ENCODE results near the gene FANCD2.
A peak's percentile ranks its signal among the peaks of the same experiment; 100 is the strongest.
"Not testable (repeated sequence)": the region's sequence is repeated elsewhere in the genome, so short reads cannot be mapped to it uniquely, and the experiment has no call there.

Gene FANCD2

DNA sequence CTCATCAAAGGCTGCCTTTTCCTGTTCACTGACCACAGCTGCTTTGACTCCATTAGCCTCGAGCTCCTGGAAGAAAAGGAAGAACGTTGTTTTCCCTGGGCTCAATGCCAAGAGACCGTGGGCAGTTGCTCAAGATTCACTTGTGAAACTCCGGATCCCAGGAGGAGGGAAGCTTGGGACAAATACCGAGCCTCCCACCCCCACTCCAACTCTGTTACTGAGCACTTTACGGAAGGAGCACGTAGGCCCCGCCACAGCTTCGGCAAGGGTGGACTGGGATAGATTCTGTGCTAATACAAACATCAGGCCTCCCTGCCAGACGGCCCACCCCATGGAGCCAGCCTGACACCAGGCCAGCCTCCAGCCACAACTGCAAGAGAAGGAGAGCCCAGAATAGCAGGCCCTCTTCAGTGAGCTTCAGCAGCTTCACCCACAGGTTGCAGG, 10.8 kb upstream of the FANCD2 start:
- peak; percentile 75 for DNase-seq (ENCODE audit: low spot score)

DNA sequence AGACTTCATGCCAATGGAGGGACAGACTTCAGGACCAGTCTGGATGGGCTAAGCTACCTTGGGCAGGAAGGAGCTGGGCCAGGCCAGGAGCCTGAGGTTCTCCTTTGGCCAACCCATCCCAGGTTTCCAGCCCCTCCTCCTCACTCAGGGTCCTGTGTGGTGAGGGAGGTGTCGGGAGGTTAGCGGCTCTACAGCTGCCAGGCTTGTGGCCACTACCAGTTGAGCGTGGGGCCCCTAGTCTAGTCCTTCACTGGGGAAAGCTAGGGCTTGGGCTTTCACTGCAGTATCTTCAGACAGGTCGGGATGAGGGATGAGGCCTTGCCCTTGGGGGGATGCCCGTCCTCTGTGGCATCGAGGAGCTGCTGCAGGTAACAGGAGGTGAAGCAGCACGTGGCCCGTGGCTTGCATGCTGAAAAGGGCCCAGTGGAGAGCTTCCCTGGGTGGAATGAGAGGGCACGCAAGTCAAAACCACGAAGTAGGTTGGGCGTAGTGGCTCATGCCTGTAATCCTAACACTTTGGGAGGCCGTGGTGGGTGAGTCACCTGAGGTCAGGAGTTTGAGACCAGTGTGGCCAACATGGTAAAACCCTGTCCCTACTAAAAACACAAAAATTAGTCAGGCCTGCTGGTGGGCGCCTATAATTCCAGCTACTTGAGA, 8.5 kb upstream of the FANCD2 start:
- no peak for DNase-seq (ENCODE audit: low spot score)

DNA sequence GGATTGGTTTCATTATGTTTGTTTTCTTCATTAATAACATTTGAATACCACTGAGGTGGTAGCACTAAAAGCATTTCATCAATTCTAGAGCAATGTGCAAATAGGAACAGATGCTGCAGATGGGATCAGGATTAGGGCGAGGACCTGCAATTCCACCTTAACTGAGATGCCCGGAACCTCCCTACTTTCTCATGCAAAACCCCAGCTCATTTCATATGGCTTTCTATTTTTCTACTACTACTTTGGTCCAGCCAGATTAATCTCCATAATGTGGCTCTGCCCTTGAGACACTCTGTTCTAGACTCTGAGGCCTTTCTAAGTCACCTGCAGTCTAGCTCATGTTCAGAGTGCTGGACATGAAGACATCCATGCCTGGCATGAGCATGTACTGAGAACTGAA, 7.4 kb upstream of the FANCD2 start:
- DNase-seq (ENCODE audit: low spot score) = not testable (repeated sequence)

DNA sequence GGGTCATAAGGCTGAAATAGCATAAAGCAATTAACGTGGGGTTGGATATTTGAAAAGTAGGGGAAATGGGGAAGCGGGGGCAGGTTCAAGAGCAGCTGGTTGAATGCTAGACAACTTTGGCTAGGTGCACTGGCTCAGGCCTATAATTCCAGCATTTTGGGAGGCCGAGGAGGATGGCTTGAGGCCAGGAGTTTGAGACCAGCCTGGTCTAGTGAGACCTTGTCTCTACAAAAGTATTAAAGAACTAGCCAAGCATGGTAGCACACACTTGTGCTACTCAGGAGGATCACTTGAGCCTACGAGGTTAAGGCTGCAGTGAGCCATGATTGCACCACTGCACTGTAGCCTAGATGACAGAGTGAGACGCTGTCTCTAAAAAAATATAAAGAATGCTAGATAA, 6.9 kb upstream of the FANCD2 start:
- DNase-seq (ENCODE audit: low spot score) = no peak

DNA sequence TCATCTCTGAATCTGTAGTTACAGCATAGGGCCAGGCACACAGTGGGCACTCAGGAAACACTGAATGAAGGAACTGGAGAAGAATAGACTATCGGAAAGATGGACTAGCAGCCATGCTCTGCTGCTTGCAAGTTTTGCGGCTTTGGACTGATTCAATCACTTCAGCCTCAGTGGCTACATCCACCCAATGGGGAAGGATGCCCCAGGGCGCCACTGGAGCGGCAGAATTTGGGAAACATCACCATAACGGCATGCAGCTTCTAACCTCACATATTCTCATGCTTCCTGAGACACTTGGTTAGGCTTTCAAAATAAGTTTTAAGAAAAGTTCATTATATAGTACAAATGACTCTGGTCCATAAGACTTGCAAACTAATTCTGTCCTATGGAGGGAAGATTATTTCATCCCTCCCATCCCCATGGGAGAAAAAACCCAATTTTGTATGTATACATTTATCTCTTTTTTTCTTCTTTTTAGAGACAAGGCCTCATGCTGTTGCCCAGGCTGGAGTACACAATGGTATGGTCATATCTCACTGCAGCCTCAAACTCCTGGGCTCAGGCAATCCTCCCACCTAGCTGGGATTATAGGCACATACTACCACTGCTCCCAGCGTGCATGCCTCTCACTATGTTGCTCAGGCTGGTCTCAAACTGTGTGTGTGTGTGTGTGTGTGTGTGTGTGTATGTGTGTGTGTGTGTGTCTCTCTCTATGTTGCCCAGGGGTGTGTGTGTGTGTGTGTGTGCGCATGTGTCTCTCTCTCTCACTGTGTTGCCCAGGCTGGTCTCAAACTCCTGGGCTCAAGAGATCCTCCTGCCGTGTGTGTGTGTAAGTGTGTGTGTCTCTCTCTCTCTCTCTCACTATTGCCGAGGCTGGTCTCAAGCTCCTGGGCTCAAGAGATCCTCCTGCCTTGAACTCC, 4.1 kb upstream of the FANCD2 start:
- no peak for DNase-seq (ENCODE audit: low spot score)

DNA sequence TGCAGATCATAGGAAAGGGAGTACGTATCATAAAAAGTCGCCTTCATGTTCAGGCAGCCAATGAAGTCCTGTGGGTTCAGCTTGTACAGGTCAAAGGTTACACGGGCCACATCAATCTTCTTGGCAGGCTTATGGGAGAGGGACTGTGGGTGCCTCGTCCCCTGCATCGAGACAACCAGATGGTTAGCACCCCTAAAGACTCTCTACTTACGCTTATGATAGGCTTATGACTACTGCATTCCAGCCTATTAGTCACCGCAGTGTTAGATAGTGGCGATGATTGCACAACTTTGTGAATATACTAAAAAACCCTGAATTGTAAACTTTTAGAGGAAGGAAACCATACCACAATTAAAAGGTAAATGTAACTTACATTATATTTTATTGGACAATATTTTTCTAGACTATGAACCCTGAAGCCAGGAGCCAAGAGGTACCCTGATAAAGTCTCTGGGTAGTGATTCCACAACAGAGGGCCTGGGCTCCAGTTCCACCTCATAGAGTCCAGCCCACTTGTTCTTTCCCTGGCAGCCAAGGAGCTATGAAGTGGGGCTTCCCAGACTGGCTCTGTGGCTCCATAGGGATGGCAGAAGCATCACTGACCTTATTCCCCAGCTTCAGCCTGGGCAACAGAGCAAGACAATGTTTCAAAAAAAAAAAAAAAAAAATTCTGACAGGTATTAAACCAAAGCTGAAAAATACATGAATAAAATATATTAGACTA, 2.5 kb upstream of the FANCD2 start:
- DNase-seq (ENCODE audit: low spot score) = no peak

DNA sequence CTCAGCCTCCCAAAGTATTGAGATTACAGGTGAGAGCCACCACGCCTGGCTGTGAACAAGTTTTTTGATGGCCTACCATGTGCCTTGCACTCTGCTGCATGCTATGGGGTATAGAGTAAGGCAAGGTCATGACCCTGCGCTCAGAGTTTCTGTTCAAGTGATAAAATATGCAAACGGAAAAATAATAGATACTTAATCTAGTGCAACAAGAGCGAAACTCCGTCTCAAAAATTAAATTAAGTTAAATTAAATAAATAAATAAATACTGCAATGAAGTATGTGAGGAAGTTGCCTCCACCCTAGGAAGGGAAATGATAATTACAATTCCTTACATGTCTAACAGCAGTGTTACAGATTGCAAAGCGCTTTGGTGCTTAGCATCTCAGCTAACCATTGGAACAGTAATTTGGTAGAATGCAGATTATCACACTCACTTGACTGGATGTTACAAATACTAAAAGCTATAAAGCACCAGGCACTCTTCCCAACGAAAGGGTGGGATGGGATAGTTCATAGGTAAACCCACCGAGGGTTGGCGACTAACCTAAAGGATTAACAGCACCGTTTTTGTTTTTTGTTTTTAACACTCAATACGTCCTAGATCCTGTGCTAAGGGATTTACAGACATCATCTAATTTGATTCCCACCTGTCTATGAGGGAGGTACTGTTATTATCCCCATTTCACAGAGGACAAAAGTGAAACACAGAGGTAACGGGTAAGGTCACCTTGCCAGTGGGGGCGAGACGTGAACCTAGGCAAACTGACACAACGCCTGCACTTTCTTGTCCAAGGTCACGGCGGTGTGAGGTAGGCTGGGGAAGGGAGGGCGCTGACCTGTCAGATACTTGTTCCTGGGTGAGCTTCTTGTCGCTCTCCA, 793 bp upstream of the FANCD2 start:
- no peak for DNase-seq (ENCODE audit: low spot score)

DNA sequence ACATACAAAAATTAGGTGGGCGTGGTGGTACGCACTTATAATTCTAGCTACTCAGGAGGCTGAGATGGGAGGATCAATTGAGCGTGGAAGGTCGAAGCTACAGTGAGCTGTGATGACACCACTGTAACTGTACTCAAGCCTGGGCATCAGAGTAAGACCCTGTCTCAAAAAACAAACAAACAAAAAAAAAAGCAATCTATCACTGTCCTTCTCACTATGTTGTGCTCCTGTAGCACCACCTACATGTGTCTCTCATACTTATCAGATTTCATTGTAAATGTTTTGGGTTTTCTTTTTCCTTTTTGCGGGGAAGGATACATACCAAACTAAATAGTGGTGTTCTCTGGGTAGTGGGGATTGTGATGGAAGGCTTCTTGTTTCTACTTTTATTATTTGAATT, 14.8 kb downstream of the FANCD2 start:
- no peak for DNase-seq (ENCODE audit: low spot score)

DNA sequence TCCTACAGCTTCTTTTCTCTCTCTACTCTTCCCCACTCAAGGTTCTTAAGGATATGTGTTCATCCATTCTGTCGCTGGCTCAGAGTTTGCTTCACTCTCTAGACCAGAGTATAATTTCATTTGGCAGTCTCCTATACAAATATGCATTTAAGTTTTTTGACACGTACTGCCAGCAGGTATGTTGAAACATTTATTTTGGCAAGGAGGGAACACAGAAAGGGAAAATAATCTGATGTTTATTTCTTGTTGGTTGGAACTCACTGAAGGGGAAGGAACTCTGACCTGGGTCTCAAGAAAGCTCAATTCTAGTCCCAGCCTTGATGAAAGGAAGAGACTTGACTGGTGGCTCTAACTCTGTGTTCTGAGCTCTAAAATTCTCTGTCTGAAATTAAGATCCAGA, 21.6 kb downstream of the FANCD2 start:
- DNase-seq (ENCODE audit: low spot score) = no peak

DNA sequence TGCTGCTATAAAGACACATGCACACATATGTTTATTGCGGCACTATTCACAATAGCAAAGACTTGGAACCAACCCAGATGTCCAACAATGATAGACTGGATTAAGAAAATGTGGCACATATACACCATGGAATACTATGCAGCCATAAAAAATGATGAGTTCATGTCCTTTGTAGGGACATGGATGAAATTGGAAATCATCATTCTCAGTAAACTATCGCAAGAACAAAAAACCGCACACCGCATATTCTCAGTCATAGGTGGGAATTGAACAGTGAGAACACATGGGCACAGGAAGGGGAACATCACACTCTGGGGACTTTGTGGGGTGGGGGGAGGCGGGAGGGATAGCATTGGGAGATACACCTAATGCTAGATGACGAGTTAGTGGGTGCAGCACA, 26.8 kb downstream of the FANCD2 start:
- DNase-seq (ENCODE audit: low spot score) = not testable (repeated sequence)

DNA sequence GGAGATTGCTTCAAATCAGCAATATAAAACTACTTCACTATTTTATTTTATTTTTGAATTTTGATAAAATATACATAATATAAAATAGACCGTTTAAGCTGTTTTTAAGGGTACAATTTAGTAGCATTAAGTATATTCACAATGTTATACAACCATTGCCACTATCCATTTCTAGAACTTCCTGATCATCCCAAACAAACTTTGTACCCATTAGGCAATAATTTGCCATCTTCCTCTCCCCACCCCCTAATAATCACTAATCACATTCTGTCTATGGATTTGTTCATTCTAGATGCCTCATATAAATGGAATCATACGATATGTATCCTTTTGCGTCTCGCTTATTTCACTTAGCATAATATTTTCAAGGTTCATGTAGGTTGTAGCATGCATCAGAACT, 28.9 kb downstream of the FANCD2 start:
- no peak for DNase-seq (ENCODE audit: low spot score)

DNA sequence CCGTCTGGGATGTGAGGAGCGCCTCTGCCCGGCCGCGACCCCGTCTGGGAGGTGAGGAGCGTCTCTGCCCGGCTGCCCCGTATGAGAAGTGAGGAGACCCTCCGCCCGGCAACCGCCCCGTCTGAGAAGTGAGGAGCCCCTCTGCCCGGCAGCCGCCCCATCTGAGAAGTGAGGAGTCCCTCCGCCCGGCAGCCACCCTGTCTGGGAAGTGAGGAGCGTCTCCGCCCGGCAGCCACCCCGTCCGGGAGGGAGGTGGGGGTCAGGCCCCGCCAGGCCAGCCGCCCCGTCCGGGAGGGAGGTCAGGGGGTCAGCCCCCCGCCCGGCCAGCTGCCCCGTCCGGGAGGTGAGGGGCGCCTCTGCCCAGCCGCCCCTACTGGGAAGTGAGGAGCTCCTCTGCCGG, 43.8 kb downstream of the FANCD2 start:
- not testable (repeated sequence) for DNase-seq (ENCODE audit: low spot score)

DNA sequence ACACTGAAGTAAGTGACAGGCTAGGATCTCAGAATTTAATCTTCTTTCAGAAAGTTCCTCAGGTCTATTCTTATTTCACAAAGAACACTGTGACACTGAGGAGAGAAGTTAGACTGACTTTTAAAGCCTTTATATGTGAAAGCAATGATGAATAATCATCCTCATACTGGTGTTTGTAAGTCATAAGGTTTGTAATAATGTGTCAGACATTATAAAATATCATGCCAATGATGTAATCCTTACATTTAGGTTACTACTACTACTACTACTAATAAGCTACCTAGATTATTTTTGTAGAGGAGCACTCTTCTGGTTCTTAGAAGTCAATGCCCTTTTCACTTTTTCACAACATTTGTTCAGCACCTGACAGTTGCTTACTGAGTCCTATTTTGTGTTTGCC, 48.4 kb downstream of the FANCD2 start:
- DNase-seq (ENCODE audit: low spot score) = no peak

DNA sequence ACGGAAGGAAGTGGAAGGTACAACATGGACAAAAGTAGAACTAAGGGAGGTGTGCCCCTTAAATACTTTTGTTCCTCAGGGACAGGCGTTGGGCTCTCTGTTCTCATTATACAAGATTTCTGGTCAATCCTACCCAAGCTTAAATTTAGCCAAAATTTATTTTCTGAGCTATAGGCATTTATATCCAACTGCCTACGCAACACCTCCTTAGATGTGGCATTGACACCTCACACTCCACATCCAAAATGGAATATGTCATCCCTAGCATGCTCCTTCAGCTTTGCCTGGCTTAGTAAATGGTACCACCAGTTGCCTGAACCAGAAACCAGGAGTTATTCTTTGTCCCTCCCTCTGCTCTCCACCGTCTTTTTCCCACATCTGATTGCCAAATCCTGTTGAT, 55.6 kb downstream of the FANCD2 start:
- DNase-seq (ENCODE audit: low spot score) = no peak

DNA sequence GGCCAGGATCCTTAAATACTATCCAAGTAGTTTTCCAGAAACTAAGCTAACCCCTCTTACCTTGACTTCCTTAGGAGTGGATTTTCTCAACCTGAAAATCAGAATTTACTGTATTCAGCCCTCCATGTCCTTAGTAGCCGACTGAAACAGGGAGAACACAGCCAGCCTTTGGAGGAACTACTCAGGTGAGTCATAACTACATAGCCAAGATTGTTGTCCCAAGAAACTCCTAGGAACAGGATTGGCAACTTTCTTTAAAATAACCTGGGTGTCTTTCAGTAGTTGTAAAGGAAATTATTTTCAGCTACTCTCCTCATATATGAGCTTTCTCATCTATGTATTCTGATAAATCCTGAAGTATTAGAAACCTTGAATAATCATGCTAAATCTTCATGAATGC, 59.5 kb downstream of the FANCD2 start:
- DNase-seq (ENCODE audit: low spot score) = no peak

DNA sequence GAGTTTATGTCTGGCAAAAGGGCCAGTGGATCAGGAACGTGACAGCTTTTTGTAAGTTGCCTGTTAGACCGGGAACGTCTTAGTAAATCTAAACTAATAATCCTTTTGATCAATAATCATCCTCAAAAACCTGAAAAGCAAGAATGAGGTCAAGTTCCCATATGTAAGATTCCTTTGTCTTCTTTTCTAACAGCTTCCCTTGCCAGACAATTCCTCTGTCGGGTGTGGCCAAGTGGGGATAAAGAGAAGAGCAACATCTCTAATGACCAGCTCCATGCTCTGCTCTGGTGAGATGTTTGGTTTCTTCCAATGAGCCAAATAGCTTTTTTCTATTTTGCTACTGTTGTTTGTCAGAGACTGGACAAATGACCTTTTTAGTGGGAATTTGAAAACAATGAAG, 62.0 kb downstream of the FANCD2 start:
- no peak for DNase-seq (ENCODE audit: low spot score)

DNA sequence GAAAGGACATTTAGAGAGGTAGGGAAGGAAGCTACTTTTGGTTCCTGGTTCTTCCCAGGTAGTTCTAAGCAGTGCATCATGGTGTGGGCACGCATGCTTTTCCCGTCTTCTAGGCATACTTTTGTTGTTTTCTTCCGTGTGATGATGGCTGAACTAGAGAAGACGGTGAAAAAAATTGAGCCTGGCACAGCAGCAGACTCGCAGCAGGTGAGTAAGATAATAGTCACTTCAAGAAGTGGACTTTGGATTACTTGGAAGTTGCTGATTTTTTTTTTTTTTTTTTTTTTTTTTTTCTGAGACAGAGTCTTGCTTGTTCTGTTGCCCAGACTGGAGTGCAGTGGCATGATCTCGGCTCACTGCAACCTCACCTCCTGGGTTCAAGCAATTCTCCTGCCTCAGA, 63.9 kb downstream of the FANCD2 start:
- DNase-seq (ENCODE audit: low spot score) = no peak

DNA sequence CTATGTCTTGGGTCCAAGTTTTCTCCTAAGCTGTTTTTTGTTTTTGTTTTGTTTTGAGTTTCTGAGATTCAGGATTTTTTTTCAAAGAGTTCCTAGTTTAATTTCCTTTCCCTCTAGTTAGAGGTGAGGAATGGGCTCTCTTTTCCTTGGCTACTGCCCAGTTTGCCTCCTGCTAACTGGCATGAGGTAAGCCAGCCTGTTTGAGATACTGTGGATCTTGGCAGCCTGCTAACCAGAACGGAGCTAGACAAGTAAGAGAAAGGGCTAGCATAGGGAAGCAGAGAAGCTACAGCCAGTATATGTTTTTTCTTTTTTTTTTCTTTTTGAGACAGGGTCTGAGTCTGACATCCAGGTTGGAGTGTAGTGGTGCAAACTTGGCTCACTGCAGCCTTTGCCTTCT, 64.5 kb downstream of the FANCD2 start:
- not testable (repeated sequence) for DNase-seq (ENCODE audit: low spot score)

DNA sequence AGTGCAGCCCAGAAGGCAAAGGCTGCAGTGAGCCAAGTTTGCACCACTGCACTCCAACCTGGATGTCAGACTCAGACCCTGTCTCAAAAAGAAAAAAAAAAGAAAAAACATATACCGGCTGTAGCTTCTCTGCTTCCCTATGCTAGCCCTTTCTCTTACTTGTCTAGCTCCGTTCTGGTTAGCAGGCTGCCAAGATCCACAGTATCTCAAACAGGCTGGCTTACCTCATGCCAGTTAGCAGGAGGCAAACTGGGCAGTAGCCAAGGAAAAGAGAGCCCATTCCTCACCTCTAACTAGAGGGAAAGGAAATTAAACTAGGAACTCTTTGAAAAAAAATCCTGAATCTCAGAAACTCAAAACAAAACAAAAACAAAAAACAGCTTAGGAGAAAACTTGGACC, 65.2 kb downstream of the FANCD2 start:
- DNase-seq (ENCODE audit: low spot score) = not testable (repeated sequence)

DNA sequence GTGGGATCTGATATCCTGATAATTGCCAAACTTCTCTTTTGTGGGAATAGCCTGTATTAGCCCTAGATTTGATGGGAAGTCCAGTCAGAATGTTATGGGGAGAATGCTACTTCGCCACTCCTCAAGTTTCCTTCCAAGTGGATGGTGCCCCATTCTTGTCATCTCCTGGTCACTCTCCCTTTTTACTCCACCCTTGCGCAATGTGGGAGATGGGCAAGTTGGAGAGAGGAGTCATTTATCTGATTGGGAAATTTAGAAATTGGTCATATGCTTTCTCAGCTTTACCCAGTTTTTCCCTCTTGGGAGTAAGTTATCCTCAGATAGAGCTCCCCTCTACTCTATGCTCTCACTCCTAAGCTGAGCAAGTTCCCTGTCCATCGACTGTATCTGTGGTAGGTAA, 67.4 kb downstream of the FANCD2 start:
- DNase-seq (ENCODE audit: low spot score) = no peak

DNA sequence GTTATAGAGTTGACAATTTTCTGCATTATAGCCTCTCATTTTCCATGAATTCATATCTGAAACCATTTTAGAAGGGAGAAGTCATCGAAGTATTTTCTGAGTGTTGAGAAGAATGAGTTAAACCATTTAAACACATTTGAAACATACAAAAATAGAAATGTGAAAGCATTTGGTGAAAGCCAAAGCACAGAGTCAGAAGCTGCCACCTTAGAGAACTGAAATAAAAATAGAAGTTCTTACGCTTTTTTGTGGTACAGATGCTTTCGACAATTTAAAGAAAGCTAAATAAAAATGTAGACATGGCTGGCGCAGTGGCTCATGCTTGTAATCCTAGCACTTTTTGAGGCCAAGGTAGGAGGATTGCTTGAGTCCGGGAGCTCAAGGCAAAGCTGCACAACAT, 72.8 kb downstream of the FANCD2 start:
- DNase-seq (ENCODE audit: low spot score) = no peak

DNA sequence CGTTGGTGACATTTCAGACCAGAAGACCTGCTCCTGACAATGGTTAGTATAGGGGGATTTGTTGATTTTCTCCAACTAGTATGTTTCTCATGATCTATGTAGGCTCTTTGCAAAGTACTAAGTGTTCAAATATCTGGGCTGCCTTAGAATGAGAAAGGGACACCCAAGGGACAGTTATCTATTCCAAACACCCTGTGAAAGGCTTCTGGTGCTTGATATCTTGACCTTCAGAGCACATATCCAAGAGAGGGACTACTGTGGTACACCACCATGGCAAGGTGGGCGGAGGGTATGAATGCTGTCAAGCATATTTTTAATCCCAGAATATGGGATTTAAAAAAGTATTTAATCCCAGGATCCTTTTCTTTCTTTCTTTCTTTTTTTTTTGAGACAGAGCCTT, 80.7 kb downstream of the FANCD2 start:
- DNase-seq (ENCODE audit: low spot score) = no peak
